HUES48 (cell line): ENCODE results near the gene SYNE2.

Experiments
- H3K27ac ChIP-seq: one replicate; pipeline ENCODE4 v1.7.0; 2013; ENCODE audit warnings: low read depth, low read length, inconsistent platforms
- H3K27me3 ChIP-seq: 2 replicates; pipeline ENCODE4 v1.6.1; 2013; ENCODE audit warnings: mild to moderate bottlenecking, low read length; ENCODE audit not compliant: control insufficient read depth, insufficient read depth
- H3K36me3 ChIP-seq: 2 replicates; pipeline ENCODE4 v1.6.1; 2013; ENCODE audit warnings: low read length; ENCODE audit not compliant: control insufficient read depth, insufficient read depth
- H3K4me1 ChIP-seq: 2 replicates; pipeline ENCODE4 v1.6.1; 2013; ENCODE audit warnings: mild to moderate bottlenecking, low read length; ENCODE audit not compliant: control insufficient read depth, insufficient read depth
- H3K4me3 ChIP-seq: 2 replicates; pipeline ENCODE4 v1.5.1; 2013; ENCODE audit warnings: mild to moderate bottlenecking, low read depth, low read length
- H3K9ac ChIP-seq: 2 replicates; pipeline ENCODE4 v1.6.1; 2013; ENCODE audit warnings: mild to moderate bottlenecking, low read depth, low read length, moderate library complexity
- H3K9me3 ChIP-seq: 2 replicates; pipeline ENCODE4 v1.6.1; 2013; ENCODE audit warnings: low read length; ENCODE audit not compliant: control insufficient read depth, insufficient read depth

Gene SYNE2

DNA sequence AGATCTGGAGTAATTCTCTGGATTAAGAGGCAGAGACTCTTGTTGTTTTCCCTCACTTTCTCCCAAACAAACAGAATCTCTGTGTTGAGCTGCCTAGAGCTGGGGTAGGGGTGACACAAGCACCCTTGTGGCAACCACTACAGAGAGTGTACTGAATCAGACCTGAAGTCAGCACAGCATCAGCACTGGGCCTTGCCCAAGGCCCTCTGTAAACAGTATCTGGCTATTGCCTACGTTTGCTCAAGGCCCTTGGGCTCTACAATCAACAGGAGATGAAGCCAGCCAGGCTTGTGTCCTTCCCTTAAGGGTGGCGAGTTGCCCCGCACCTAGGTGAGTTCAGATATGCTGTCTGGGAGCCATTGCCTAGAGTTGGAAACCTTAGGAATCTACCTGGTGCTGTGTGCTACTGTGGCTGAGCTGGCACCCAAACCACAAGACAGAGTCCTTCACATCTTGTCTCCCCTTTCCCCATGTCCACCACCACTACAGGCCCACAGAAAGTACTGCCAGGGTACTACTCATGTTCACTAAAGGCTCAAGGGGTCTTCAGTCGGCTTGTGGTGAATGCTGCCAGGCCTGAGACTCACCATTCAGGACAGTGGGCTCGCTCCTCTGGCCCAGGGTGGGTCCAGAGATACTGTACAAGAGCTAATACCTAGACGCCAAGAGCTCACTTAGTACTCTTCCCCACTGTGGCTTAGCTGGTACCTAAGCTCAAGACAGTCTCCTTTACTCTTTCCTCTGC, 206.8 kb downstream of the SYNE2 start:
- no peak overlapping the region for H3K4me3 ChIP-seq
- no peaks in the 10 kb centered on the region for H3K27me3 ChIP-seq
- H3K9ac ChIP-seq = no peak overlapping the region
- peaks cover 20% of the 10 kb centered on the region for H3K4me1 ChIP-seq
- no peaks in the 10 kb centered on the region for H3K9me3 ChIP-seq
- peaks cover 18% of the 10 kb centered on the region for H3K36me3 ChIP-seq
- H3K27ac ChIP-seq = peak overlapping the region; percentile 21

- H3K4me1 ChIP-seq = peaks cover 20% of the 10 kb centered on the region
- H3K27ac ChIP-seq = peak overlapping the region; percentile 21
- no peaks in the 10 kb centered on the region for H3K27me3 ChIP-seq
- no peak overlapping the region for H3K9ac ChIP-seq
- no peaks in the 10 kb centered on the region for H3K9me3 ChIP-seq
- H3K4me3 ChIP-seq = no peak overlapping the region
- H3K36me3 ChIP-seq = peaks cover 20% of the 10 kb centered on the region
These were observed 207.4 kb downstream of the SYNE2 start for GRCh38 chr14:64060199-64060545.

GRCh38 chr14:64060648-64061096, 207.9 kb downstream of the SYNE2 start:
- Histone ChIP-seq H3K4me1 (peaks cover 20% of the 10 kb centered on the region), H3K9ac (peak overlapping the region; percentile 63), H3K27ac (peak overlapping the region; percentile 21), H3K9me3 (no peaks in the 10 kb centered on the region), H3K36me3 (peaks cover 23% of the 10 kb centered on the region), H3K27me3 (no peaks in the 10 kb centered on the region), H3K4me3 (0 out of 2 replicates have a peak overlapping the region, but pooled peaks have one; percentile 26)

GRCh38 chr14:64061115-64061514, 208.3 kb downstream of the SYNE2 start:
- H3K9ac ChIP-seq = peak overlapping the region; percentile 63
- 0 out of 2 replicates have a peak overlapping the region, but pooled peaks have one; percentile 26 for H3K4me3 ChIP-seq
- no peaks in the 10 kb centered on the region for H3K9me3 ChIP-seq
- peaks cover 18% of the 10 kb centered on the region for H3K36me3 ChIP-seq
- H3K27me3 ChIP-seq = no peaks in the 10 kb centered on the region
- peaks cover 20% of the 10 kb centered on the region for H3K4me1 ChIP-seq
- H3K27ac ChIP-seq = no peak overlapping the region

DNA sequence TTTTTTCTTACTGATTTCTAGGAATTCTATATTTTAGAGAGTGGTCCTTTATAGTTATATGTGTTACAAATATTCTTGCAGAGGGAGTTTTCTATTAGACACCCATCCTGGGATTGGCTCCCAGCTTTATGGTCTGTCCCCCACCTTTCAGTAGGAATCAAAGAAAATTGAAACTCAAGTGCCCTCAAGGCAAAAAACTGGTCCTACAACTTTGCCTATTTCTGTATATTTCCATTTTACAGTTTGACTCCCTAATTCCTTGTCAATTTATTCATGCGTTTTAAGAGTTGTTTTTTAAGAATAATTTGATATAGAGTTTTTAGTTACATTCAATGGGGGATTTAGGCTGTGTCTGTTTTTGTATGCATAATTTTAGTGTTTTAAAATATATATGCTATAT, 208.9 kb downstream of the SYNE2 start:
- peaks cover 20% of the 10 kb centered on the region for H3K36me3 ChIP-seq
- H3K9me3 ChIP-seq = no peaks in the 10 kb centered on the region
- H3K4me1 ChIP-seq = peaks cover 20% of the 10 kb centered on the region
- no peak overlapping the region for H3K4me3 ChIP-seq
- no peaks in the 10 kb centered on the region for H3K27me3 ChIP-seq
- H3K9ac ChIP-seq = no peak overlapping the region
- H3K27ac ChIP-seq = no peak overlapping the region

DNA sequence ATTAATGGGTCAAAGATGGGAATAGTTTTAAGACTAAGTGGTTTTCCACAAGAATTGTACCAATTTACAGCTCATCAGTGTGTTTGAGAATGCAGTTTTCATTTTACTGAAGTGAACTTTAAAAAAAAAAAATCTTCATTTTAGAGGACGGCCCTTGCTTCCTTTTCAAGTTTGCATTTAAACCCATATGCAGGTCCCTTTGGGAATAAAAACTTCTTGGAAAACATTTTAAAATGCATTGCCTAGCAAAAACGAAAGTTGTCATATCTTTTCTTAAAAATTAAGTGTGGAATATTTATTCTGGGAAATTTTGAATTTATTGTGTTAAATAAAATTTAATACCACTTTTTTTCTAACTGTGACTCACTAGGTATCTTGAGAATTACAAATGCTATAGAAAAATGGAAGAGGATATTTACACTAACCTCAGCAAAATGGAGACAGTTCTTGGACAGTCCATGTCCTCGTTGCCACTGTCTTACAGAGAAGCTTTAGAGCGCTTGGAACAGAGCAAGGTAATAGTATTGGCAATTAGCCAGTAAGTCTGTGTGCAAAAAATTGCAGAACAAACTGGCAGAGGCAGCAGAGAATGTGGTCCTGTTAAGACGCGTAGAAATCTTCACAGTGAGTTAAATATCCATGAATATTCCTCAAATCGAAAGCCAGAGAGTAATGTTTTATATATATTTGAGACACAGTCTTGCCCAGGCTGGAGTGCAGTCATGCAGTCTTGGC, 209.7 kb downstream of the SYNE2 start:
- Histone ChIP-seq H3K4me3 (no peak overlapping the region), H3K27me3 (no peaks in the 10 kb centered on the region), H3K9me3 (no peaks in the 10 kb centered on the region), H3K27ac (no peak overlapping the region), H3K4me1 (peaks cover 20% of the 10 kb centered on the region), H3K9ac (no peak overlapping the region), H3K36me3 (peaks cover 15% of the 10 kb centered on the region; the same call in 1 of the 2 replicates)

- peaks cover 15% of the 10 kb centered on the region; the same call in 1 of the 2 replicates for H3K36me3 ChIP-seq
- H3K4me1 ChIP-seq = peaks cover 20% of the 10 kb centered on the region
- no peaks in the 10 kb centered on the region for H3K27me3 ChIP-seq
- H3K9me3 ChIP-seq = no peaks in the 10 kb centered on the region
- no peak overlapping the region for H3K27ac ChIP-seq
- H3K4me3 ChIP-seq = no peak overlapping the region
- H3K9ac ChIP-seq = no peak overlapping the region
These were observed 211.6 kb downstream of the SYNE2 start for GRCh38 chr14:64064447-64064846.

DNA sequence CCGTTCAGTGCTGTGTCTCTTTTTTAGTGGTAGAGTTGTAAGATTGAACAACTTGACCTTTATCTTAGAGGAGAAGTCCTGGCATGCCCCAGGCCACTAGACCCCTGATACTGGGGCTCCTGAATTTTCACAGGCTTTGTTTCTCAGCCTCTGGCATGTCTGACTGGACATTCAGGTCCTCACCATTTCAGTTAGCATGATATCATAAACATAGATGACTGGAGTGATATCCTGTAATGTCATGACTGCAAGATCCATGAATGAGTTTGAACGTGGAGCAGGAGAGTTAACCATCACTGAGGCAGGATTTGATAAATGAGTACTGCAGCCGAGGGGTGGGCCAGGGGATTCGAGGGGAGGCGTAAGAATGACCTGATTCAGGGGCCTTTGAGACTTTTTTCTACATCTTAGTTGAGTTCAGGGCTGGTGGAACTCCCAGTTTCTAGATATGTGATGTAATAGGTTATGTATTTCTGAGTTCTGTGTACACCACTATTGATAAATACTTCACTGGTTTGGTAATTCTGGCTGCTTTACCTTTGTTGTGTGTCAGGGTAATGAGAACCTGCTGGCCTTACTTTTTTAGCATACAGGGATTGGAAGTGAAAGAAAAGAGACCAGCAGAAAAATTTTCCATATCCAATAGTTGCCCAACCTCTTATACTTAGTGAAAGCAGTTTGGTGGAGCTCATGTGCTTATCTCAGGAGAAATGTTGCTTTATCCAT, 217.0 kb downstream of the SYNE2 start:
- Histone ChIP-seq H3K9ac (no peak overlapping the region), H3K9me3 (no peaks in the 10 kb centered on the region), H3K36me3 (peaks cover 33% of the 10 kb centered on the region), H3K27me3 (no peaks in the 10 kb centered on the region), H3K27ac (no peak overlapping the region), H3K4me3 (no peak overlapping the region), H3K4me1 (peaks cover 3% of the 10 kb centered on the region)

DNA sequence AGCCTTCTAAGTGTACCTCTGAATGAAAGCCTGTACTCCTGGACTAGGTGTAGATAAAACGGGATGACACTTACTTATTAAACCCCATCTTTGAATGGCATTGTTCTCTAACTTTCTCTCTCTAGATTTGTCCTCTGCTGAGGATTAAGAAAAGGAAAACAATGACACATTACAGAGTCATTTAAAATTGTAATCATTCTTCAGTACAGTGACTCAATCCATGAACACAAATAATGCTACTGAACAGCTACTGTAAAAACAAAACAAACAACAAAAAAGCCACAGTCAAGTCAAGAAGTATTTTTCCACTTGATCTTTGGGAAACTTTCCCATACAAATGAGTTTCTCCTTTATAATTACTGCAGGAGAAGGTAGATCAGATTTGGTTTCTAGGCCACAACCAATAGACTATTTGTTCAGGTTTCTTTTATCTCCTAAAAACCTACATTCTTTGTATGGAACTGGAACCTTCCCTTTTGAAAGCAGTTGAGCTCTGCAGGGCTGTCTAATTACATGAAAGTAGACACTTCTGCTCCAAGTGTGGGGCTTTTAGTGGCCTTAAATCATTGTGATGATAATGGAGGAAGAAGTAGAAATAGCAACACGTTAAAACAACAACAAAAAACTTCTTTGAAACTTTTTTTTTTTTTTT, 222.3 kb downstream of the SYNE2 start:
- Histone ChIP-seq H3K9ac (no peak overlapping the region), H3K27ac (no peak overlapping the region), H3K4me3 (no peak overlapping the region), H3K9me3 (no peaks in the 10 kb centered on the region), H3K4me1 (peaks cover 16% of the 10 kb centered on the region), H3K36me3 (peaks cover 40% of the 10 kb centered on the region), H3K27me3 (no peaks in the 10 kb centered on the region)

DNA sequence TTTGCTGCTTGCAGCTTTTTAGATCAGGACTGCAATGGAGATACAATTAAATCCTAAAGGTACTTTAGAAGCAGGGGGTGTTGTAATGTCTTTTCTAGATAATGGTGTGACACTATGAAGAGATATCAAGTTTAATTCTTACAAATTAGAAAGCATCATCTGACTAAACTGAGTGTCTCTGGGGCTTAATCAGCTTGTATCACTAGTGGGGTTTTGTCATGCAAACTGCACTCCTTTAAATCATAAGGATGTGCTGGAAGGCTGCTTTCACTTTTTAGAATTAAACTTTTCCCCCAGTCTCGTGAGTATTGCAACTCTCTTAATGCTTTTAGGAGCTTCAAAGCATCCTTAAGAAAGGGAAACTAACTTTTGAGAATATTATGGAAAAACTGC, 222.8 kb downstream of the SYNE2 start:
- Histone ChIP-seq H3K9me3 (no peaks in the 10 kb centered on the region), H3K36me3 (peaks cover 45% of the 10 kb centered on the region), H3K27me3 (no peaks in the 10 kb centered on the region), H3K4me1 (peaks cover 16% of the 10 kb centered on the region), H3K4me3 (no peak overlapping the region), H3K9ac (no peak overlapping the region), H3K27ac (no peak overlapping the region)
